ENCODE data around the gene KCND2.

GRCh38 chr7:120567204-120567603 lies 294.2 kb downstream of the KCND2 start:
- TF ChIP-seq CTCF (conservative IDR thresholded peaks at IDR 0.05) (no peak), ZFX (IDR thresholded peaks at IDR 0.05) (no peak)

Data from C4-2B (cell line).